Measurements from ENCODE around the gene RRBP1. TPM values are rescaled to one million over a fixed set of nuclear protein-coding genes. Genes with fewer than 3 reads are reported as not detected.

RRBP1 gene
- total RNA-seq, 2 donors from 2014 or later = 52.0 to 57.7 TPM

DNA sequence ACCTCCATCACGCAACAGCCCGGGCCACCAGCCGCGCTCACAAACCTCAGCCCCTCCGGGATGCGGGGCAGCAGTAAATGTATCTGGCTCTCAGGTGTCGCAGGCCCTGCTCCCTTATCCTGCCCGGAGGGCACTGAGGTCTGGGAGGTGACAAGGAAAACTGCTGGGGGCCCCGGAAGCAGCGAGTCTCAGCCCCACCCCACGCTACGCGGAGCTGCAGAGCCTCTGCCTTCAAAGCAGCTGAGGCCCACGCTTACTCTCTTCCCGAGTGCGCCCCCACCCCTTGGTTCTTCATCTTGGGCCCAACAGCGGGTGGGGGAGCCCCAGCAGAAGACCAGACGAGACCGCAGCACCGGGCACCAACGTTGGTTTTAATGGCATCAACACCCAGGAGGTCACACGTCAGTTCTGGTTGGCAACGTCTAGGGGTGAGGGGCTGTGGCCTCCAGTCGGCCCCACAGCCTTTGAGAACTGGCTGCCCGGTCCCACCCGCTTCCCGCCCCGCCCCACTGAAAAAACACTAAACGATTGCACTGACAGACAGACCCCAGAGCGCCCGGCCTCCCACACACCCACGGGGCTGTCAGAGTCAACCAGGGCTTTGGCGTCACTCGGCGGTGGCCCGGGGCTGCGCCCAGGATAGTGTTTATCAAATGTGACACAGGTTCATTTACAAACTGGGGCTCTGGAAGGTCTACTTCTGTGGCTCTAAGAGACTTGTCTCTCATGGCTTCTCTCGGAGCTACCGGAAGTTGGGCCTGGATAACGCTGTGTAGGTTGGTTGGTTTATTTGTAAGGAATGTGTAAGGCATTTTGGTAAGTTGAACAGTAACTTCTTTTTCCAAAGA is 68.5 kb downstream of the RRBP1 start:
- no peak overlapping the region for H3K4me3 ChIP-seq
- H3K36me3 ChIP-seq = peaks cover 59% of the 10 kb centered on the region
- H3K27ac ChIP-seq = peak overlapping the region; percentile 67 to 70
- no peaks in the 10 kb centered on the region for H3K27me3 ChIP-seq
- H3K9me3 ChIP-seq = no peaks in the 10 kb centered on the region
- TF ChIP-seq, protein P1, sequence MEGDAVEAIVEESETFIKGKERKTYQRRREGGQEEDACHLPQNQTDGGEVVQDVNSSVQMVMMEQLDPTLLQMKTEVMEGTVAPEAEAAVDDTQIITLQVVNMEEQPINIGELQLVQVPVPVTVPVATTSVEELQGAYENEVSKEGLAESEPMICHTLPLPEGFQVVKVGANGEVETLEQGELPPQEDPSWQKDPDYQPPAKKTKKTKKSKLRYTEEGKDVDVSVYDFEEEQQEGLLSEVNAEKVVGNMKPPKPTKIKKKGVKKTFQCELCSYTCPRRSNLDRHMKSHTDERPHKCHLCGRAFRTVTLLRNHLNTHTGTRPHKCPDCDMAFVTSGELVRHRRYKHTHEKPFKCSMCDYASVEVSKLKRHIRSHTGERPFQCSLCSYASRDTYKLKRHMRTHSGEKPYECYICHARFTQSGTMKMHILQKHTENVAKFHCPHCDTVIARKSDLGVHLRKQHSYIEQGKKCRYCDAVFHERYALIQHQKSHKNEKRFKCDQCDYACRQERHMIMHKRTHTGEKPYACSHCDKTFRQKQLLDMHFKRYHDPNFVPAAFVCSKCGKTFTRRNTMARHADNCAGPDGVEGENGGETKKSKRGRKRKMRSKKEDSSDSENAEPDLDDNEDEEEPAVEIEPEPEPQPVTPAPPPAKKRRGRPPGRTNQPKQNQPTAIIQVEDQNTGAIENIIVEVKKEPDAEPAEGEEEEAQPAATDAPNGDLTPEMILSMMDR (IDR thresholded peaks at IDR 0.05) = no peak
- peaks cover 0 to 61% of the 10 kb centered on the region in 2 donors for H3K4me1 ChIP-seq
- peak; percentile 66 for DNase-seq (ENCODE audit: low spot score)

DNA sequence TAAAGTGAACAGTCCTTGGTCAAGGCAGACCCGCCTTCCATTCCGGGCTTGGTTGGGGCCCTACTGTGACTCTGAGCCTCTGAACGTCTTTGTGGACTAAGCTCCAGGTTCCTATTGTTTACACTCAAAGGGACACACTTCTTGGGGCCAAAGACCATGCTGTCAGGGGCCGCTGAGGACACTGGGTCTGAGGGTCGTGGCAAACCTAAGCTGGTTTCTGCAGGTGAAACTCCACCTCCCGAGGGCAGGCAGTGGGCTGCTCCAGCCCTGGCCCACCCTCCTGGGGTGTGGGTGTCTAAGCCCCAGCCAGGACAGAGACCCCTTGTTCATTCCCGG is 69.1 kb downstream of the RRBP1 start:
- H3K9me3 ChIP-seq = no peaks in the 10 kb centered on the region
- H3K4me3 ChIP-seq = no peak overlapping the region
- H3K27me3 ChIP-seq = no peaks in the 10 kb centered on the region
- H3K27ac ChIP-seq = peak overlapping the region; percentile 67 to 70
- no peak for DNase-seq (ENCODE audit: low spot score)
- peaks cover 59% of the 10 kb centered on the region for H3K36me3 ChIP-seq
- H3K4me1 ChIP-seq = peaks cover 0 to 61% of the 10 kb centered on the region in 2 donors
- TF ChIP-seq, protein P1 (IDR thresholded peaks at IDR 0.05) = no peak

DNA sequence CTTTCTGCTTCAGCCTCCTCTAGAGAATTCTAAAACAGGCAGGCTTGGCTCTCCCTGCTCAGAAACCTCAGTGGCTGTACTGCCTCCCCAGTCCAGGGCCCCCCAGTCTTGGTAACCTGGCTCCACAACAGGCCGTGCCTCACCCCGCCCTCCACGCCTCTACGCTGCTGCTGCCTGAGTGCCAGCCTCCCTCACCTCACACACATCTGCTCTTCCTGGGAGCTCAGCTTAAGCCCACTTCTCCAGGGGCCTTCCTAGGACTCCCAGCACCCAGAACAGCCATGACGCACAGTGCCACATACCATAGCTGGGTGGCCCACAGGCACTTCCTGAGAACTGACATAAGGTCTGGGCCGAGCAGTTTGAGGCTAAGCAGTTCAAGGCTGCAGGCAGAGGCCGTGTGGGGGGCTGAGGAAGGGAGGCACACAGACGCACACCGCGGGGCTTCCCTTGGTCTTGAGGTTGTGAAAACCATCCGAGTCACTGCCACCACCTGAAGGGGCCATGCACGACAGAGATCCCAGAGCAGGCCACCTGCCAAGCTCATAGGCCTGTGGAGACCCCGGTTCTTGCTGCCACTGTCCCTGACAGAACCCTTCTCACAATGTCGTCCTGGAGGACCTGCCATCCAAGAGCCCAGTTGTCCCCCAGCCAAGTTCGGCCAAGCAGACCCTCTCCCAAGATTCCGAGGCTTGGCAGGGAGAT is 69.6 kb downstream of the RRBP1 start:
- DNase-seq (ENCODE audit: low spot score) = peak; percentile 67
- peak overlapping the region; percentile 67 to 70 for H3K27ac ChIP-seq
- H3K27me3 ChIP-seq = no peaks in the 10 kb centered on the region
- no peaks in the 10 kb centered on the region for H3K9me3 ChIP-seq
- TF ChIP-seq, protein P1 (IDR thresholded peaks at IDR 0.05) = no peak
- peaks cover 61% of the 10 kb centered on the region for H3K36me3 ChIP-seq
- H3K4me3 ChIP-seq = no peak overlapping the region
- H3K4me1 ChIP-seq = peaks cover 0 to 60% of the 10 kb centered on the region in 2 donors

- Histone ChIP-seq H3K4me3 (no peak overlapping the region), H3K4me1 (peaks cover 0 to 56% of the 10 kb centered on the region in 2 donors), H3K9me3 (no peaks in the 10 kb centered on the region), H3K27ac (peak overlapping the region; percentile 67 to 70), H3K36me3 (peaks cover 63% of the 10 kb centered on the region), H3K27me3 (no peaks in the 10 kb centered on the region)
- TF ChIP-seq, protein P1 (IDR thresholded peaks at IDR 0.05) = no peak
- DNase-seq (ENCODE audit: low spot score) = peak; percentile 60
These were observed 70.3 kb downstream of the RRBP1 start for GRCh38 chr20:17611540-17612286.

DNA sequence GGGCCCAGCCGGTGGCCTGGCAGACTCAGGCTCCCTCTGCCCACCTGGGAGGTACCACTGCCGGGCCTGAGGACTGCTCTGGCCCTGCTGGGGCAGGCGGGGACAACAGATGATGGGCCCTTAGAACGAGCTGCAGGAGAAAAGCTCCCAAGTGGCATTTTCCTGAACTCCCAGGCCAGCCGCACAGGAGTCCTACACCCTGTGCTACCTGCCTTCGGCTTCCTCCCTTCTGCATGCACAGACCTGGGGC is 70.8 kb downstream of the RRBP1 start:
- Histone ChIP-seq H3K4me3 (no peak overlapping the region), H3K9me3 (no peaks in the 10 kb centered on the region), H3K4me1 (peaks cover 0 to 56% of the 10 kb centered on the region in 2 donors), H3K36me3 (peaks cover 63% of the 10 kb centered on the region), H3K27me3 (no peaks in the 10 kb centered on the region), H3K27ac (peak overlapping the region; percentile 8 to 70)
- DNase-seq (ENCODE audit: low spot score) = no peak
- TF ChIP-seq, protein P1 (IDR thresholded peaks at IDR 0.05) = peak in 1 of 2 donors; percentile 49

Measured in right atrium auricular region (tissue), 2 donors.